Osteoblast (primary cell): ENCODE data around the gene POFUT1. TPM values are rescaled to one million over a fixed set of nuclear protein-coding genes. Genes with fewer than 3 reads are reported as not detected.

Source experiments
- DNase-seq: peaks from one replicate; pipeline ENCODE4 v3.0.0; 2011; ENCODE audit warnings: low spot score, mixed read lengths; ENCODE audit not compliant: insufficient read length; ENCODE audit errors: missing footprints
- H2AFZ ChIP-seq: 2 replicates; pipeline ENCODE4 v1.6.0; 2011; ENCODE audit warnings: mild to moderate bottlenecking, low read length
- H3K27ac ChIP-seq: 2 replicates; pipeline ENCODE4 v1.5.1; 2011; ENCODE audit warnings: mild to moderate bottlenecking, low read depth, low read length, moderate library complexity
- H3K27me3 ChIP-seq: 2 replicates; pipeline ENCODE4 v1.6.0; 2012; ENCODE audit warnings: mild to moderate bottlenecking, control low read depth, inconsistent platforms, low read length, moderate library complexity; ENCODE audit not compliant: insufficient read depth
- H3K36me3 ChIP-seq: 2 replicates; pipeline ENCODE4 v1.5.1; 2011; ENCODE audit warnings: mild to moderate bottlenecking, low read length, control low read depth, moderate library complexity; ENCODE audit not compliant: insufficient read depth
- H3K4me1 ChIP-seq: 2 replicates; pipeline ENCODE4 v1.5.1; 2011; ENCODE audit warnings: mild to moderate bottlenecking, low read length, control low read depth, moderate library complexity; ENCODE audit not compliant: insufficient read depth
- H3K4me2 ChIP-seq: 2 replicates; pipeline ENCODE4 v1.6.0; 2011; ENCODE audit warnings: mild to moderate bottlenecking, low read length; ENCODE audit not compliant: insufficient read depth
- H3K4me3 ChIP-seq: fragments of 200-600 bp; sonication (generic); 3 replicates; pipeline ENCODE4 v1.5.1; 2012; ENCODE audit warnings: mild to moderate bottlenecking, low read length, inconsistent platforms; ENCODE audit not compliant: insufficient read depth
- H3K79me2 ChIP-seq: 2 replicates; pipeline ENCODE4 v1.6.0; 2012; ENCODE audit warnings: mild to moderate bottlenecking, low read length, control low read depth, inconsistent platforms; ENCODE audit not compliant: insufficient read depth
- H3K9me3 ChIP-seq: 2 replicates; pipeline ENCODE4 v1.5.1; 2011; ENCODE audit warnings: low read depth, low read length, control low read depth
- H4K20me1 ChIP-seq: 2 replicates; pipeline ENCODE4 v1.6.0; 2012; ENCODE audit warnings: mild to moderate bottlenecking, low read length, control low read depth; ENCODE audit not compliant: insufficient read depth
- total RNA-seq: library from RNA; depleted of rRNA; stranded (reverse); fragments of >200 nt; gene quantifications from 2 replicates; pipeline ENCODE4 v1.2.3, GENCODE V29; 2012
- TF ChIP-seq, protein P1 (sequence below): IDR thresholded peaks from 2 replicates; pipeline ENCODE4 v1.5.1; 2011; ENCODE audit warnings: mild to moderate bottlenecking, low read depth, low read length, moderate library complexity; ENCODE audit errors: extremely low read depth

The POFUT1 gene
- total RNA-seq, 1 donor, result 40.9 TPM

DNA sequence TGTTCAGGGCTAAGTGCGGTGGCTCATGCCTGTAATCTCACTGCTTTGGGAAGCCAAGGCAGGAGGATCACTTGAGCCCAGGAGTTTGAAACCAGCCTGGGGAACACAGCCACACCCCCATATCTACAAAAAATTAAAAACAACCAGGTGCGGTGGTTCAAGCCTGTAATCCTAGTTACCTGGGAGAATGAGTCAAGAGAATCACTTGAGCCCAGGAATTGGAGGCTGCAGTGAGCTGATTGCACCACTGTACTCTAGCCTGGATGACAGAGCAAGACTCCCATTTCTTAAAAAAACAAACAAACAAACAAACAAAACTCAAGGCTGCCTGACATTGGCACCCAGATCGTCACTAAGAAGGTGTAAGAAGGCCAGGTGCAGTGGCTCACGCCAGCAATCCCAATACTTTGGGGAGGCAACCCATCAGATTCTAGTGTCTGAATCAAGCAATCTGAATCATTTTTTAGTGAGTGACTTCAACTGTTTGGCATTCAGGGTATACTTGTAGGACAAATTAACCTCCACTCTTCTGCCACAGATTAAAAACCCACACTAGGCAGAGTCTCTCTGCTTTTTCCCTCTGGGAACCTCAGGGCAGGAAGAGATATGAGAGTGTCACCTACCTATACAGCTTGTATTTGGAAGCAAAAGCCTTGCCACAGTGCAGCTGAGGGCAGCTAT lies 6.2 kb upstream of the POFUT1 start:
- H3K27ac ChIP-seq, result peak overlapping the region; percentile 57
- H3K9me3 ChIP-seq, result no peaks in the 10 kb centered on the region
- no peak overlapping the region for H3K4me3 ChIP-seq
- H3K79me2 ChIP-seq, result peaks cover 69% of the 10 kb centered on the region
- H4K20me1 ChIP-seq, result peaks cover 33% of the 10 kb centered on the region
- peaks cover 26% of the 10 kb centered on the region for H3K4me1 ChIP-seq
- H3K4me2 ChIP-seq, result peak overlapping the region; percentile 19
- H2AFZ ChIP-seq, result no peak overlapping the region
- no peaks in the 10 kb centered on the region for H3K27me3 ChIP-seq
- H3K36me3 ChIP-seq, result peaks cover 32% of the 10 kb centered on the region
- DNase-seq, result peak; percentile 93
- TF ChIP-seq, protein P1, sequence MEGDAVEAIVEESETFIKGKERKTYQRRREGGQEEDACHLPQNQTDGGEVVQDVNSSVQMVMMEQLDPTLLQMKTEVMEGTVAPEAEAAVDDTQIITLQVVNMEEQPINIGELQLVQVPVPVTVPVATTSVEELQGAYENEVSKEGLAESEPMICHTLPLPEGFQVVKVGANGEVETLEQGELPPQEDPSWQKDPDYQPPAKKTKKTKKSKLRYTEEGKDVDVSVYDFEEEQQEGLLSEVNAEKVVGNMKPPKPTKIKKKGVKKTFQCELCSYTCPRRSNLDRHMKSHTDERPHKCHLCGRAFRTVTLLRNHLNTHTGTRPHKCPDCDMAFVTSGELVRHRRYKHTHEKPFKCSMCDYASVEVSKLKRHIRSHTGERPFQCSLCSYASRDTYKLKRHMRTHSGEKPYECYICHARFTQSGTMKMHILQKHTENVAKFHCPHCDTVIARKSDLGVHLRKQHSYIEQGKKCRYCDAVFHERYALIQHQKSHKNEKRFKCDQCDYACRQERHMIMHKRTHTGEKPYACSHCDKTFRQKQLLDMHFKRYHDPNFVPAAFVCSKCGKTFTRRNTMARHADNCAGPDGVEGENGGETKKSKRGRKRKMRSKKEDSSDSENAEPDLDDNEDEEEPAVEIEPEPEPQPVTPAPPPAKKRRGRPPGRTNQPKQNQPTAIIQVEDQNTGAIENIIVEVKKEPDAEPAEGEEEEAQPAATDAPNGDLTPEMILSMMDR, result no peak

DNA sequence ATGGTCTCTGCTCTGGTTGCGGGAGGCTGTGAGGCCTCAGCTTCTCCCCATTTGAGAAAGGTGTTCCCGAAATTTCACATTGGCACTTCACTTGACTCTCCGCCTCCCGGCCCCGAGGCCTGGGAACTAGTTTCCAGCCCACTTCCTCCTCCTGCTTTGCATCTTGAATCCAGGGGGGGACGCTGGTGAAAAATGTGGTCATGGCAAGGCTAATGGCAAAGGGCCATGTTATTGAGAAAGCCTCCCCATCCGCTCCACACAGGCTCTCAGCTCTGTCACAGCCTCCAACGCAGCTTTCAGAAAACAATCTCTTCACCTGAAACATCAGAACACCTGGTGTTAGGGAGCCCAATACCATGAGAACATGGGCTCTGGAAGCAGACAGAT lies 5.7 kb upstream of the POFUT1 start:
- Histone ChIP-seq H3K79me2 (peaks cover 74% of the 10 kb centered on the region), H4K20me1 (peaks cover 35% of the 10 kb centered on the region), H3K36me3 (peaks cover 31% of the 10 kb centered on the region), H3K27me3 (no peaks in the 10 kb centered on the region), H3K27ac (peak overlapping the region; percentile 57), H3K4me2 (peak overlapping the region; percentile 19), H2AFZ (no peak overlapping the region), H3K9me3 (no peaks in the 10 kb centered on the region), H3K4me3 (no peak overlapping the region), H3K4me1 (peaks cover 31% of the 10 kb centered on the region)
- DNase-seq, result peak; percentile 50
- TF ChIP-seq, protein P1, result no peak

DNA sequence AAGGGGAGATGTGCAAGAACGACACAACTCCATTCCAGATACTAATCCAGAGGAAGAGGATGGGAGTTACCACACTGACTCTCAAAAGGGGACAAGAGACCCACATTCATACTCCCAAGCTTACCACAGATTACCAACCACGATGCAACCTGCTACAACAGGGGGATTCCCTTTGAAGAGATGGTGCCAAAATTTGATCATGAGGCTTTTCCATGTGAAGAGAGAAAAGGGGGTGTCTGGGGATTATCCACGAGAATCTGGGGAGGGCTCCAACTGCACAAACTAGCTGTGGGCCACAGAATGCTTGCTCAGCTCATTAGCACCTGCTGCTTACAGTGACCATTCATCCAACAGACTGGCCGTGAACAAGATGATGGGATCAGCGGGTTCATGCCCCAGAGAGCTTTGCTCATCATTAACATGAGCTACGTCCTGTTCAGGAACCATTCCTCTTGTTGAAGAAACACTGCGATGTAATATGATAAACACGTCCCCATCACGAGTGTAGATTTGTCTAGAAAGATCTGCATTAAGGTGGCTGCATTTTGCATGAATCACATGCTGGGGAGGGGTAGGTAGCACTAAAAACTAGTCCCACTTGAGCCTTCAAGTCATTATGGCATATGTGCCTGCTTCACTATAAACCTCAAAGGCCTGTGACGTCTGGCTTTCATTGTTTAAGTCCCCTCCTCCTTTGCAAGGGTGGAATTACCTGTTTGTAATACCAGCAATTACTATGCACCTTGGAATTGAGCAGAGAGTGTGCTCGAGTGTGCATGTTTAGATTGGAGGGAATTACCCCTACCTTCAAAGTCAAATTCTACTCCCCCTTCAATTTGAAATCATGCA lies 4.1 kb upstream of the POFUT1 start:
- TF ChIP-seq, protein P1, result no peak
- peak; percentile 43 for DNase-seq
- H3K79me2 ChIP-seq, result peaks cover 88% of the 10 kb centered on the region
- peaks cover 35% of the 10 kb centered on the region for H4K20me1 ChIP-seq
- H3K4me1 ChIP-seq, result peaks cover 38% of the 10 kb centered on the region
- H3K36me3 ChIP-seq, result peaks cover 19% of the 10 kb centered on the region
- H3K27ac ChIP-seq, result no peak overlapping the region
- H3K27me3 ChIP-seq, result no peaks in the 10 kb centered on the region
- H3K4me2 ChIP-seq, result no peak overlapping the region
- H3K4me3 ChIP-seq, result no peak overlapping the region
- H3K9me3 ChIP-seq, result no peaks in the 10 kb centered on the region
- H2AFZ ChIP-seq, result no peak overlapping the region
